HG02884 (cell line): Measurements from ENCODE around the gene MYO3B.
A peak's percentile ranks its signal among the peaks of the same experiment; 100 is the strongest.

Source experiments
- ATAC-seq: cut with Tn5 transposase; IDR thresholded peaks from one replicate; pipeline ENCODE4 v1.9.1; 2021; ENCODE audit warnings: mild to moderate bottlenecking, moderate library complexity; ENCODE audit not compliant: unreplicated experiment

Gene MYO3B, protein sequence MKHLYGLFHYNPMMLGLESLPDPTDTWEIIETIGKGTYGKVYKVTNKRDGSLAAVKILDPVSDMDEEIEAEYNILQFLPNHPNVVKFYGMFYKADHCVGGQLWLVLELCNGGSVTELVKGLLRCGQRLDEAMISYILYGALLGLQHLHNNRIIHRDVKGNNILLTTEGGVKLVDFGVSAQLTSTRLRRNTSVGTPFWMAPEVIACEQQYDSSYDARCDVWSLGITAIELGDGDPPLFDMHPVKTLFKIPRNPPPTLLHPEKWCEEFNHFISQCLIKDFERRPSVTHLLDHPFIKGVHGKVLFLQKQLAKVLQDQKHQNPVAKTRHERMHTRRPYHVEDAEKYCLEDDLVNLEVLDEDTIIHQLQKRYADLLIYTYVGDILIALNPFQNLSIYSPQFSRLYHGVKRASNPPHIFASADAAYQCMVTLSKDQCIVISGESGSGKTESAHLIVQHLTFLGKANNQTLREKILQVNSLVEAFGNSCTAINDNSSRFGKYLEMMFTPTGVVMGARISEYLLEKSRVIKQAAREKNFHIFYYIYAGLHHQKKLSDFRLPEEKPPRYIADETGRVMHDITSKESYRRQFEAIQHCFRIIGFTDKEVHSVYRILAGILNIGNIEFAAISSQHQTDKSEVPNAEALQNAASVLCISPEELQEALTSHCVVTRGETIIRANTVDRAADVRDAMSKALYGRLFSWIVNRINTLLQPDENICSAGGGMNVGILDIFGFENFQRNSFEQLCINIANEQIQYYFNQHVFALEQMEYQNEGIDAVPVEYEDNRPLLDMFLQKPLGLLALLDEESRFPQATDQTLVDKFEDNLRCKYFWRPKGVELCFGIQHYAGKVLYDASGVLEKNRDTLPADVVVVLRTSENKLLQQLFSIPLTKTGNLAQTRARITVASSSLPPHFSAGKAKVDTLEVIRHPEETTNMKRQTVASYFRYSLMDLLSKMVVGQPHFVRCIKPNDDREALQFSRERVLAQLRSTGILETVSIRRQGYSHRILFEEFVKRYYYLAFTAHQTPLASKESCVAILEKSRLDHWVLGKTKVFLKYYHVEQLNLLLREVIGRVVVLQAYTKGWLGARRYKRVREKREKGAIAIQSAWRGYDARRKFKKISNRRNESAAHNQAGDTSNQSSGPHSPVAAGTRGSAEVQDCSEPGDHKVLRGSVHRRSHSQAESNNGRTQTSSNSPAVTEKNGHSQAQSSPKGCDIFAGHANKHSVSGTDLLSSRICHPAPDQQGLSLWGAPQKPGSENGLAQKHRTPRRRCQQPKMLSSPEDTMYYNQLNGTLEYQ (N-terminal part only)

DNA sequence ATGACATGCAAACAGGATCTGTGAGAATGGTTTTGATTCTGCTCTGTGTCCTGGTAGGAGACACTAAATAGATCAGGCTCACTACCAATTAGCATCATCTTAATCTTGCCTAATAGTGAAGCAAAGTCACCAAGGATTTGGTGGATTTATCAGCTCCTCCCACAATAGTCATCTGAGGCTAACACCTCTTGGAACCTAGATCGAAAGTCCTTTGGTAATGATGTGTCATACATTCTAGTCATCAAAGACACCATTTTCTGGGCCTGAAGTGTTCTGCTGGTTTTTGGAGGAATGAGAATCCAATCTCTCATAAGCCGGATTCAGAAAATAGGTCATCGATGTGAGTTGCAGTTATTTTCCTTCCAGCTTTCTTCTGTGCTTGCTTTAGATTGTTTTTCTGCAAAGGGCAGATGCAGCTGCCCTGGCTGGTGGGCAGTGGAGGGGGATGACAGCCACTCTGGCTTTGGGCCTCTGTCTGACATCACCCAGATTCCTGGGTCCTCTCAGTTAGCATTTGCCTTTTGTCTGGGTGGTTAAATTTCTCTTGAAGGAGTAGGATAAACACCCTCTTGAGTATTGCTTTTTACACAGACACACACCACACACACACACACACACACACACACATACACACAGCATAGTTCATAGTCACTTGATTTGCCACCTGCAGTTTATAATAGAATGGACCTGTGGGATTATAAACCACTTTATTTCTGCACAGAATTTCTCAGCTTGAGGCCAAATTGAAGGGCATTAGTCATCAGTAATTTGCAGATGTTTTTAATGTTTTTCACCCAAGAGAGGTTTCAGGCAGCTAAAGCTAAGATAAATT lies at the start of gene MYO3B:
Gene MYO3B (plus strand): TSS at position 198 of the 832 bp plus-strand sequence. CDS start 141 bp downstream, at position 339.
- no peak for ATAC-seq

DNA sequence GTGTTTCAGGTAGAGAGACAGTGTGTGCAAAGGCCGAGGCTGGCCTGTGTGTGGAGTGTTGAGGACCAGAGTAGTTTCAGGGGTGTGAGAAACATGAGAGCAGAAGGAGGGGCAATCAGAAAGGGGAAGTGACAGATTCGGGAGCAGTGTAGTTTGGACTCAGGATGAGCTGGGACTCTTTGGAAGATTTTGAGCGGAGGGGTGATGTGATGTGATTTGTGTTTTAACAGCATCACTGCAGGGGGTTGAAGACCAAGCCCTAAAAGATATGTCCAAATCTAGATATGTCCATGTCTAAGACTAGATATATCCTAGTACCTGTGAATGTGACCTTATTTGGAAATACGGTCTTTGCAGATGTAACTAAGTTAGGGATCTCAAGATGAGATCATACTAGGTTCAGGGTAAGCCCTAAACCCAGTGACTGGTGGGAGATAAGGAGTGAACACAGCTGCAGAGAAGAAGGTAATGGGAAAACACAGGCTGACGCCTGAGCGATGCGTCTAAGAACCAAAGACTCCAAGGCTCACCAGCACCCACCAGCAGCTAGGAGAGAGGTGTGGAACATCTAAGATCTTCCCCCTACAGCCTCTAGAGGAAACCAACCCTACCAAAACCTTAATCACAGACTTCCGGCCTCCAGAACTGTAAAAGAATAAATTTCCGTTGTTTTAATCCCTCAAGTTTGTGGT lies 38.5 kb upstream of the MYO3B start:
- ATAC-seq = no peak

DNA sequence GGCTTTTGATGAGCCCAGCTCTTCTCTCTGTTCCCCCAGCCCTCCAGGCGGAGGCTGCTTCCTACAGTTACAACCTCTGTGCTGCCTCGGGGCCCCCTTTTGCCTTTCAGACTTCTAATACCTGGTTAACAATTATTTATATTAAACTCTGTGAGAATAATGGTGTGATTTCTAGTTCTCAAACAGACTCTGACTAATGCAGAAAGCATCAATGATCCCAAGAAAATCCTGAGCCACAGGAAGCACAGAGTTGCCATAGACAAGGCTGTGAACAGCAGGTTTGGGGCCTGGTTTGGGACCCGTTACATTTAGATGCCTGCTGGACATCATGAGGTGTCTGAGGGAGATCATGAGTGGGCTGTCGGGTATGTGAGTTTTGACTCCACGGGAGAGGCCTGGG lies 37.4 kb upstream of the MYO3B start:
- no peak for ATAC-seq

DNA sequence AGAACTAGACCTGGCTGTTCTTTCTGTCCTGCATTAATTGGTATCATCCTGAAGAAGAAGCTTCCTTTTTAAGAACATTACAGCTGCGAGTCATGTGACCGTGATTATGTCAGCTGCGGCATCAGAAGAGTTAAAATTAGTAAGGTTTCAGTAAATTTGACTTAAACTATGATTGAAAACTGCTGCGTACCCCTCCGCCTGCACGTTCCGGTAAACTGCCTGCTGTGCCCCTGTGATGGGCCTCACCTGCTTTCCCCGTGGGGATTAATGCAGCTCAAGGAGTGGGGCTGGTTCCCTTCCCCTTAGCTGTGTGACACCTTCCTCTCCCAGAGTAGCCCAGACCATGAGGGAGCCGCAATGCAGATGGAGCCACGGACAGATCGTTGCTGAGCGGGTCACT lies 36.1 kb upstream of the MYO3B start:
- ATAC-seq = no peak

DNA sequence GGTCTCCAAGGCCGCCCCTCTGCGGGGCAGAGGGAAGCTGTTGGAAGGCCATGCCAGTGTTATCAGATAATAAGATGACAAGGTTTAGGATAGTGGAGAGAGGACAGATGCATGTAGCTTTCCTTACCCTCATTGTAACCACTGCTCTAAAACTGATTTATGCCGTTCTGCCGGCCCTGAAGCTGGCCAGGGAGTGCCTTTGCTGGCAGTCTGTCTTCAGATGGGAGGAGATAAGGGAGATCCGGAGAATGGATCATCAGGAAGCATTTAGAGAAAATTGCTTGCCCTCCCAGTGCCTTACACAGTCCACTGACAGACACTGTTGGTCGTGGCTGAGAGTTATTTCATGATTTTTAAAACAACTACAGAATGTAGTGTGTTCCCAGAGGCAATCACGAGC lies 35.4 kb upstream of the MYO3B start:
- ATAC-seq = no peak

DNA sequence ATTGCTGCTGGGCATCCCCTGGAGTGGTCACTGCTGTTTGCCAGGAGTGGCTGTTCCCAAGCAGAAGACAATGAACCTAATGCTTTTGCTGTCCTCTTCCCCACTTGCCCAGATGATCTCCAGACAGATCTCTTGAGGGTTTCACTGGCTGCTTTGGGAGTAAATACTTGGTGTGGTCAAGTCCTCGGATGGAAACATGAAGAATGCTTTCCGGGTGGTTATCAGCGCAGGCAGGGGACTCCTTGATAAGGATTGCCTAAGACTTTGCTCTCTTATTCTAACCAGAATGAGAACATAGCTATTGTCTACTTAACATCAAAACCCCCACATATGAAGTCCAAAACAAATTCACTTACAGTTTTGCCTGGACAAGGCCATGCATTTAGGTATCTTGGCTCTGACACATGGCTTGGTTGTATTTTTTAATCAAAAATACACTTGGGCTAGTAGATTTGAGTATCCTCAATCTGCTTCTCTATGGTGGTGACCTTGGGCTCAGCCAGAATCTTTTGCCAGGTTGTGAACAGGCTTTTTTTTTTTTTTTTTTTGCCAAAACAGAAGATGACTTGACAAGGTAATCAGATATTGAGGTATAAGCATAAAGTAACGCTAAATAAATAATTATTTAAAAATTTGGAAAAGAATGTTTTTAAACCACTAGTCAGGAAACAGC lies 34.8 kb upstream of the MYO3B start:
- ATAC-seq = no peak

DNA sequence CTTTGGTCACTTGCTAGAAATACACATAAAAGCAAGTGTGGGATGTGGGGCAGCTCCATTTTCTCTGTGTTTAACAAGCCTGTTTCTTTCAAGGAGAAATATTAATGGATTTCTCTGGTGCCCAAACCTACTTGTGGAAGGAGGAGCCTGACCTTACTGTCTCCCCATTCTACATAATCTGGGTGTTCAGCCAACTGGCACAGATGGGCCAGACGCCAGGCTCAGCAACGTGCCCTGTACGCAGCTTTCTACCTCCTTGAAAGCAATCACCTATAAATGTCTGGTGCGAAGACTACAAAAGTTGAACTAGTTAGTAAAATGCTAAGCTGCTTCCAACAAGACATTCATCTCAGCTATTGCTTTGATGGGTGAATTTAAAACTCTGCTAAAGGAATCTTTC lies 33.2 kb upstream of the MYO3B start:
- no peak for ATAC-seq

DNA sequence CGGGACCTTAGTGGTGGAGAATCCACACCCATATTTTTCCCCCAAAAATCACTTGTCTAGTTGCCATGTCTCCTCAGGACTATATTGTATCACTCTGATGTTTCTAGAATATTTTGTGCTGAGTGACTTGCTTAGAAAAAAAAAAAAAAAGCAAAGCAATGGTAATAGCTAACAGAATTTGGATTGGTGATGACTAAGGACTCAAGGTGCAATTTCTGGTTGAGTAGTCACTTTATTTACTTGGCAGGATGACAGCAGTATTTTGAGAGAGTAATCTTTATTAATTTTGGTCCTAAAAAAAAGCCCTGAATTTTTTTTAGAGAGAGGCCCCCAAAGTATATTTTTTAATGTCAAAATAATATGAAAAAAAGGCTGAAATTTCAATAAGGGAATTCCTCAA lies 32.8 kb upstream of the MYO3B start:
- no peak for ATAC-seq

DNA sequence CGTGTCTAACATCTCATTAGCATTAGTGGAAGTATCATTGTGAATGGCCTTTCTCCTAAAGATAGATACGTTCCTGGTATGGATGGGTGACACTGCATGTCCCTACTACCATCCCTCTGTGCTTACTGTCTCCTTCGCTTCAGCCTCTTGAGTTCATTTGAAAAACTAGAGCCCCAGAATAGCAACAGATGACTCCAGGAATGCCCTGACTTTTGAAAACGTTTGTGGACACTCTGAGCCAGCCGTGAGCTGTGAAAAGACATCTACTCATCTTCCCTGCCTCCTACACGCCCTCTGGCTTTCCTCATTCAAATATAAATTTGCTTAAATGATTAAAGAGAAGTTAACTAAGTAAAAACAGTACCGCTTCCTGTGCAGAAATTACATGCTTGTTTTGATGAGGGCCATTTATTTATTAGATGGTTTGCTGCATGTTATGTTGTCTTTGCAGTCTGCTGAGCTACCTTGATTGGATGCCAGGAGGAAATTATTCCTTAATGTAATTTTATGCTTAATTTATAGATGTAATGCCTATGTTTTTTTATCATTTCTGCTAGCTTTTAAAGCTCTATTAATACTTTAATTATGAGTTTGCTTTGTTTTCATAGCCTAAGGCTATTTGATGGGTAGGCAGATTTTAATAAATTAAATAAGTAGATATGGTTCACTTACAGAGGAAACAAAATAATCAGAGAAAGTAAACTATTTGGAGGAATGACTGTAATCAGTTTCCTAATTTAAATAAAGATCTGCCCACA lies 32.1 kb upstream of the MYO3B start:
- no peak for ATAC-seq

DNA sequence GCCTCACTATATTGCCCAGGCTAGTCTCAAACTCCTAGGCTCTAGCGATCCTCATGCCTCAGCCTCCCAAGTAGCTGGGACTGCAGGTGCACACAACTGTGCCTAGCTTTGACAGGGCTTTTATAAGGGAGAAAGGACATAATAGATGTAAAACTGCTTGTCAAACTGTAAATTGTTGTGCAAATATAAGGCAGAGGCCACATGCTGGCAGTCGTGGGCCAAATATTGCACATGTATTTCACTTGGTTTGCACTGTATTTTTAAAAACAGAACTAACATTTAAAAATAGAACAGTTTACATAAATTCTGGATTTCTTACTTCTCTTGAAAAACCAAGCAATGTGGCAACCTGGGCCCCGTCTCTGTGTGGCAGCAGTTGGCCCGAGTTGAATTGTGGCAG lies 31.2 kb upstream of the MYO3B start:
- ATAC-seq = no peak

DNA sequence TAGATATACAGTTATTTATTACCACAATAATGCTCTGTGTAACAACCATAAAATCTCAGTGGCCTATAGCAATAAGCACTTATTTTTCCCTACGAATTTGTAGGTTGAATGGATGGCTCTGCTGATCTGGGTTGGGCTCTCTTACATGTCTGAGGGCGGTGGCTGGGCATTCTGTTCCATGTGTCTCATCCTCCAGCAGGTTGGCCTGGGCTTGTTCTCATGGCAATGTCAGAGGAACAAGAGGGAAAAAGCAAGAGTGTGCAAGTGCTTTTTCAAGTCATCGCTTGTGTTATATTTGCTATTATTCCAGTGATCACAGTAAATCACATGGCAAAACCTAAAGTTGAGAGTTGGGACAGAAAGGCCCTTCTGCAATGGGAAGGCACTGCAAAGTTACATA lies 30.4 kb upstream of the MYO3B start:
- no peak for ATAC-seq

DNA sequence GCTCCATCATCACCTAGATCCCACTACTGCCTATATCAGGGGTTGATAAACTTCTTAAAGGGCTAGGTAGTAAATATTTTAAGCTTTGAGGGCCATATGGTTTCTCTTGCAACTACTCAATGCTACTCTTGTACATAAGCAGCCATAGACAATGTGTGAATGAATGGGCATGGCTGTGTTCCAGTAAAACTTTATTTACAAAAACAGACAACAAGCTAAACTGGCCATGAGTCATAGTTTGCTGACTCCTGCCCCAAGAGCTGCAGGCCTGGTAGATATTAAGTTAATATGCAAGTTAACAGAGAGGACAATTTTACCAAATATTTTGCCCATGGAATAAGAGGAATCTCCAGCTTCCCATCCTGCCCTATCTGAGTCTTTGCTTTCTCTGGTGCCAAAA lies 29.8 kb upstream of the MYO3B start:
- no peak for ATAC-seq

DNA sequence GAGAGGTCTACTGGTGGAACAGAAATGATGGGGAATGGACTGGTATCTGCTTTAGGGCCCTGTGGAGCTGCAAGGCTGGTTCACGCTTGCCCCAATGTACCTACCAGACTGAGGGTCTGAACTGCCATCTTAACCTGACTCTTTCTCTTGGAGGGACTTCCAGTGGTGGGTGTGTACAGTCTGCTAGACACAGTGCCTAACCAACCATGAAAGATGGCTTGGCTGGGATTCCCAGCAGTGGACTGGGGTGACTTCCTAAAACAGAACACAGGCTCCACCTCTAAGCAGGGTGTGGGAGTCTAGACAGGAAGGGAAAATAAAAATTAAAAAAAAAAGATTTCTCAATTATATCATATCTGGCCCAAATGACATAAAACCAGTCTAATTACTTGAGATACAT lies 25.5 kb upstream of the MYO3B start:
- no peak for ATAC-seq

DNA sequence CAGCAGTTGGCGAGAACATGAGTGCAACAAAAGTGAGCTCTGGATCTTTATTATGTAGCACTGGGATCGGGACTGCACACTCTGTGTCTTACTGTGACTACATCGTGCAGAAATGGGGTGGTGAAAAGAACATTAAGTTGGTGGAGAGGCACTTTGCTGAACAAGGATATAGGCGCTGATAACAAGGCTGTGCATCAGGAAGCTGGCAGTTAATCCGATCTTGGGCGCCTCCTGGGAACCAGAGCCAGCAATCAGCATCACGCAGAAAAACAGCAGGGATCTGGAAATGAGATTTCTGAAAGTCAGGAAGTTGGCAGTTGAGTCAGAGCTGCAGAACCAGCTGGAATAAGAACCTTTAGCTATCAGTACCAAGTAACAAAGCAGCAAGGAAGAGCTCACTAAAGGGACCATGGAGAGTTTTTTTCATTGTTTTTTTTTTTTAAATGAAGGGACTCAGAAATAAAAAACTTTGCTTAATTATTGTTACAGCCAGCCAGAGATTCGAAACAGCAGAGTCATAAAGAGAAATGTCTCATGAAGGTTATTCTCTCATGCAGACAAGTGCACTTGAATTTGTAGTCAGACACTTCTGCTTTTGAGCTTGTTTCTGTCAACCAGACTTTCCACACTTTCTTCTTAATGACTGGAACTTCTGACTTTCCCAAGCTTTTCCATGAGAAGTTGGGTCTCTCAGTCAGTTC lies 22.8 kb upstream of the MYO3B start:
- ATAC-seq = peak; percentile 63

DNA sequence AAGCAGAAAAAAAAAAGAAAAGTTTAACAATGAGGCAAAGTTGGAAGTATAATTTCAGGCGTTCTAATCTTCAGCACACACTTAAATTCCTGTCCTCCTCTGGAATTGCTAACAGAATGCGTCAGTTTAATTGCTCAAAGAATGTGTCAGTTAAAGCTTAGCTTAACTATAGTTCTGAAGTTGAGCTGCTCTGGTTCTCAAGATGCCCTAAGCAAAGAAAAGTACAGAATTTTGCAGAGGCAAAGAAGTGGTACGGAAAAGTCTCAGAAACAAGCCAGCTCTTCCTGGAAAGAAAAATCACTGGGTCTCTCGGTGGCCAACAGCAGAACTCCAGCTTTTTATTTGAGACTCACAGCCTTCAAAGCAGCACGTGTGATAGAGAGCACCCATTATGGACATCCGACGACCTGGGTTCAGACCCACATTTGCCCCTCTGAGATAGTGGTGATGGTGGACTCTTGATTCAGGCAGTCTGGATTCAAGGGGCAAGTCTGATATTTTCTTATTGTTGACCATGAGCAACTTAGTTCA lies 22.2 kb upstream of the MYO3B start:
- ATAC-seq = no peak

DNA sequence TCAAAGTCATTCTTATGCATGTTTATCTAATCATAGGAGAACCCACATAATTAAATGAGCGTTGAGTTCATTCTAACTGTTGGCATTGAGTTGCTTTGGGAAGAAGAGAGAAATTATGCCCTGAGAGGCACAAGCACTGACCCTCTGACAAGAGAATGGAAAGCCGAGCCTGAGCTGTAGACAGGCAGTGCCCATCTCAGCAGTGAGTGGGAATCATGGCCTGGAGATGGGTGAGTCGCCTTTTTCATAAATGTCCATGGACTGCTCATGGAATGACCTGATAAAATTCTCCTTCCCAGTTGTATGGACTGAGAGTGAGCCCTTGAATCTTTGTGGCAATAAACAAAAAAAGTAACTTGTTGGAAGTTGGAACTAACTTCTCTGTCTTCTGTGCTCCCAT lies 21.4 kb upstream of the MYO3B start:
- ATAC-seq = no peak

DNA sequence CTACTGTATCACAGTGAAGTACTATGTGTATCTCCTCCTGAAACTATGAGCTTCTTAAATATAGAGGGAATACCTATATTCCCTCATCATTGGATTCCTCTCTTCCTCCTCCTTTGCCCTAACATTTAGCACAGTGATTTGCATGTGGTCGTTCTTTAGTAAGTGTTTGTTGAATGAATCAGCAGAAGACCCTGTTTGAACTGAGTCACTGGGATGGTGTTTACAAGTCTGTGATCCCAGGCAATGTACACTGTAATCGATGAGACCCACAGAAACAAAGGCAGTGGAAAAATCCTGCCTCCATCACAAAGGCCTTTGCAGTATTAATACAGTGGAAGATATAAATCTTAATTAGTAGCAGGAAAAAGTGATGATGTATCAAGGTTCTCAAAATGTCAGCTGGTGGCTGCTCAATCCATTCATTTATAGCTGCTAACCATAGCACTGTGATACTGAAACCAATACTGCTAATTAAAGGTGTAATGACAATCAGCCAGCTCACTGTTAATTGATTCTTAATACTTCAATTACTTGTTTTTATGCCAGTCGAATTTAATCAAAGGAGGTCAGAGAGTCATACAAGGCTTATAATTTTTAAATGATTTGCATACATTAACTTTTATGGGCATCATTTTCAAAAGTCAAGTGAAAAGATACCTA lies 20.8 kb upstream of the MYO3B start:
- ATAC-seq = no peak
